Neural cell (in vitro differentiated cells): ENCODE measurements around the gene USP6NL. TPM values are rescaled to one million over a fixed set of nuclear protein-coding genes. Genes with fewer than 3 reads are reported as not detected.

Experiments
- H2AFZ ChIP-seq: fragments of 200-600, 300-800 bp; sonication (generic), shearing (Covaris generic); 2 replicates; pipeline ENCODE4 v1.6.0; 2014; ENCODE audit warnings: low read depth, mild to moderate bottlenecking, antibody characterized with exemption, low read length, moderate library complexity
- H3F3A ChIP-seq: fragments of 200-600 bp; shearing (Covaris generic); 2 replicates; pipeline ENCODE4 v1.6.1; 2016; ENCODE audit warnings: mild to moderate bottlenecking, moderate library complexity, mixed read lengths, antibody characterized with exemption, low read length; ENCODE audit not compliant: insufficient read depth, poor library complexity, severe bottlenecking
- H3K27ac ChIP-seq: fragments of 200-600, 300-800 bp; sonication (generic), shearing (Covaris generic); 2 replicates; pipeline ENCODE4 v1.5.1; 2014; ENCODE audit warnings: mild to moderate bottlenecking, low read length, moderate library complexity
- H3K27me3 ChIP-seq: fragments of 300-800, 200-600 bp; sonication (generic), shearing (Covaris generic); 2 replicates; pipeline ENCODE4 v1.6.0; 2014; ENCODE audit warnings: mild to moderate bottlenecking, low read depth, low read length, moderate library complexity; ENCODE audit not compliant: insufficient read depth
- H3K36me3 ChIP-seq: fragments of 300-800, 200-600 bp; sonication (generic), shearing (Covaris generic); 2 replicates; pipeline ENCODE4 v1.5.1; 2014; ENCODE audit warnings: mild to moderate bottlenecking, antibody characterized with exemption, low read length, moderate library complexity; ENCODE audit not compliant: insufficient read depth
- H3K4me2 ChIP-seq: fragments of 300-800, 200-600 bp; sonication (generic), shearing (Covaris generic); 2 replicates; pipeline ENCODE4 v1.6.0; 2014; ENCODE audit warnings: mild to moderate bottlenecking, low read length
- H3K4me3 ChIP-seq: fragments of 300-800, 200-600 bp; sonication (generic), shearing (Covaris generic); 2 replicates; pipeline ENCODE4 v1.5.1; 2014; ENCODE audit warnings: mild to moderate bottlenecking, low read length, moderate library complexity
- H3K79me2 ChIP-seq: fragments of 200-600 bp; shearing (Covaris generic); replicated peaks from 2 replicates; pipeline ENCODE4 v1.6.0; 2014; ENCODE audit warnings: mild to moderate bottlenecking, low read length, moderate library complexity; ENCODE audit not compliant: insufficient read depth
- H3K9ac ChIP-seq: fragments of 300-800, 200-600 bp; sonication (generic), shearing (Covaris generic); 2 replicates; pipeline ENCODE4 v1.6.1; 2016; ENCODE audit warnings: mild to moderate bottlenecking, low read length, mixed read lengths
- H3K9me2 ChIP-seq: fragments of 200-600 bp; shearing (Covaris generic); 2 replicates; pipeline ENCODE4 v1.6.1; 2016; ENCODE audit warnings: mild to moderate bottlenecking, low read length, mixed read lengths; ENCODE audit not compliant: insufficient read depth
- H3K9me3 ChIP-seq: fragments of 200-600, 300-800 bp; sonication (generic), shearing (Covaris generic); 2 replicates; pipeline ENCODE4 v1.6.1; 2016; ENCODE audit warnings: mild to moderate bottlenecking, mixed run types, low read length, moderate library complexity, mixed read lengths
- H4K20me1 ChIP-seq: fragments of 200-600 bp; shearing (Covaris generic); 2 replicates; pipeline ENCODE4 v1.6.1; 2016; ENCODE audit warnings: mild to moderate bottlenecking, mixed run types; ENCODE audit not compliant: insufficient read depth
- CTCF ChIP-seq: fragments of 450-650 bp; IDR thresholded peaks from 2 replicates; pipeline ENCODE4 v1.5.1; 2014; ENCODE audit warnings: antibody characterized with exemption, mild to moderate bottlenecking, moderate library complexity; ENCODE audit not compliant: poor library complexity, severe bottlenecking
- EP300 ChIP-seq: fragments of 450-650 bp; conservative IDR thresholded peaks from 2 replicates; pipeline ENCODE4 v1.6.1; 2014; ENCODE audit warnings: antibody characterized with exemption, mild to moderate bottlenecking, moderate library complexity; ENCODE audit not compliant: poor library complexity, severe bottlenecking
- EZH2 ChIP-seq: fragments of 200-600, 300-800 bp; shearing (Covaris generic), sonication (generic); IDR thresholded peaks from 2 replicates; pipeline ENCODE4 v1.6.1; 2014; ENCODE audit warnings: antibody characterized with exemption, low read length, borderline replicate concordance, mild to moderate bottlenecking; ENCODE audit not compliant: insufficient read depth, poor library complexity, severe bottlenecking
- MXI1 ChIP-seq: fragments of 450-650 bp; conservative IDR thresholded peaks from 2 replicates; pipeline ENCODE4 v1.6.1; 2014; ENCODE audit warnings: antibody characterized with exemption, mild to moderate bottlenecking; ENCODE audit not compliant: poor library complexity, severe bottlenecking
- POLR2AphosphoS5 ChIP-seq: IDR thresholded peaks from 2 replicates; pipeline ENCODE4 v1.6.1; 2012
- RAD21 ChIP-seq: fragments of 450-650 bp; conservative IDR thresholded peaks from 2 replicates; pipeline ENCODE4 v1.6.1; 2014; ENCODE audit warnings: antibody characterized with exemption, mild to moderate bottlenecking, moderate library complexity
- REST ChIP-seq: IDR thresholded peaks from 2 replicates; pipeline ENCODE4 v1.6.1; 2012; ENCODE audit warnings: borderline replicate concordance
- SMC3 ChIP-seq: fragments of 450-650 bp; conservative IDR thresholded peaks from 2 replicates; pipeline ENCODE4 v1.6.1; 2014; ENCODE audit warnings: antibody characterized with exemption, mild to moderate bottlenecking, moderate library complexity; ENCODE audit not compliant: poor library complexity
- TAF1 ChIP-seq: IDR thresholded peaks from 2 replicates; pipeline ENCODE4 v1.6.1; 2012; ENCODE audit warnings: low read depth
- polyA plus RNA-seq: library from polyadenylated mRNA; depleted of rRNA; stranded (reverse); fragments of >200 nt; gene quantifications from 2 replicates; pipeline ENCODE4 v1.2.3, GENCODE V29; 2014

The USP6NL gene
- polyA plus RNA-seq, 1 donor from 2014 or later = 39.9 TPM

GRCh38 chr10:11528286-11528685, 83.2 kb downstream of the USP6NL start:
- Histone ChIP-seq H3K27me3 (no peaks in the 10 kb centered on the region), H3K36me3 (no peaks in the 10 kb centered on the region), H4K20me1 (no peaks in the 10 kb centered on the region), H3K79me2 (peaks cover 22% of the 10 kb centered on the region), H3K4me3 (no peak overlapping the region), H3K9ac (no peak overlapping the region), H3K9me3 (no peaks in the 10 kb centered on the region), H3K9me2 (no peaks in the 10 kb centered on the region), H2AFZ (no peak overlapping the region), H3K27ac (no peak overlapping the region), H3K4me2 (no peak overlapping the region), H3F3A (no peaks in the 10 kb centered on the region)
- no peak for TF ChIP-seq POLR2AphosphoS5

- Histone ChIP-seq H2AFZ (no peak overlapping the region), H3K36me3 (peaks cover 3% of the 10 kb centered on the region), H3K27me3 (no peaks in the 10 kb centered on the region), H3K9me2 (no peaks in the 10 kb centered on the region), H3K4me3 (no peak overlapping the region), H3K9me3 (no peaks in the 10 kb centered on the region), H3K79me2 (peaks cover 17% of the 10 kb centered on the region), H3K4me2 (no peak overlapping the region), H3K9ac (no peak overlapping the region), H4K20me1 (no peaks in the 10 kb centered on the region), H3K27ac (no peak overlapping the region), H3F3A (no peaks in the 10 kb centered on the region)
- TF ChIP-seq EP300 = no peak
- no peak for TF ChIP-seq TAF1
- TF ChIP-seq REST = no peak
- no peak for TF ChIP-seq POLR2AphosphoS5
- TF ChIP-seq SMC3 = no peak
- TF ChIP-seq RAD21 = no peak
- no peak for TF ChIP-seq CTCF
- no peak for TF ChIP-seq EZH2
- no peak for TF ChIP-seq MXI1
These were observed 83.7 kb downstream of the USP6NL start for GRCh38 chr10:11527691-11528255.

GRCh38 chr10:11527068-11527467, 84.4 kb downstream of the USP6NL start:
- H3K4me2 ChIP-seq = no peak overlapping the region
- H3K27me3 ChIP-seq = no peaks in the 10 kb centered on the region
- no peak overlapping the region for H3K4me3 ChIP-seq
- no peak for TF ChIP-seq CTCF
- no peak for TF ChIP-seq RAD21
- no peak for TF ChIP-seq MXI1
- TF ChIP-seq EZH2 = no peak
- no peak for TF ChIP-seq TAF1
- TF ChIP-seq SMC3 = no peak
- no peak for TF ChIP-seq REST
- no peak for TF ChIP-seq EP300
- no peak for TF ChIP-seq POLR2AphosphoS5
- no peaks in the 10 kb centered on the region for H3K9me2 ChIP-seq
- no peaks in the 10 kb centered on the region for H4K20me1 ChIP-seq
- peaks cover 15% of the 10 kb centered on the region for H3K79me2 ChIP-seq
- H3K9me3 ChIP-seq = no peaks in the 10 kb centered on the region
- H3F3A ChIP-seq = no peaks in the 10 kb centered on the region
- no peak overlapping the region for H3K27ac ChIP-seq
- H2AFZ ChIP-seq = no peak overlapping the region
- H3K9ac ChIP-seq = no peak overlapping the region
- H3K36me3 ChIP-seq = peaks cover 4% of the 10 kb centered on the region
